GM19395 (cell line): ENCODE data around the gene YIF1A.
"Not testable (repeated sequence)": the region's sequence is repeated elsewhere in the genome, so short reads cannot be mapped to it uniquely, and the experiment has no call there.

Experiments
- ATAC-seq: cut with Tn5 transposase; IDR thresholded peaks from one replicate; pipeline ENCODE4 v1.9.1; 2021; ENCODE audit warnings: mild to moderate bottlenecking, moderate library complexity; ENCODE audit not compliant: unreplicated experiment

YIF1A gene

GRCh38 chr11:66326261-66327111 lies 37.5 kb upstream of the YIF1A start:
- no peak for ATAC-seq

- ATAC-seq = no peak
These were observed 36.3 kb upstream of the YIF1A start for GRCh38 chr11:66325263-66325671.

GRCh38 chr11:66324664-66325063 lies 35.7 kb upstream of the YIF1A start:
- ATAC-seq = no peak

- no peak for ATAC-seq
These were observed 34.7 kb upstream of the YIF1A start for GRCh38 chr11:66323684-66324083.

- no peak for ATAC-seq
These were observed 33.9 kb upstream of the YIF1A start for GRCh38 chr11:66322732-66323427.

GRCh38 chr11:66321606-66322005 lies 32.7 kb upstream of the YIF1A start:
- ATAC-seq = no peak

- not testable (repeated sequence) for ATAC-seq
These were observed 31.8 kb upstream of the YIF1A start for GRCh38 chr11:66320748-66321147.

GRCh38 chr11:66320289-66320688 lies 31.3 kb upstream of the YIF1A start:
- ATAC-seq = not testable (repeated sequence)

GRCh38 chr11:66318600-66318970 lies 29.6 kb upstream of the YIF1A start:
- ATAC-seq = no peak

GRCh38 chr11:66317723-66318599 lies 29.0 kb upstream of the YIF1A start:
- no peak for ATAC-seq

- no peak for ATAC-seq
These were observed 28.4 kb upstream of the YIF1A start for GRCh38 chr11:66317322-66317722.

GRCh38 chr11:66316849-66317251 lies 27.9 kb upstream of the YIF1A start, which contains the start of gene CD248:
TSS of gene CD248 (minus strand) at chr11:66317044. CDS start at chr11:66317027, 17 bp downstream.
- ATAC-seq = no peak

GRCh38 chr11:66315921-66316811 lies 27.2 kb upstream of the YIF1A start:
- no peak for ATAC-seq

- ATAC-seq = no peak
These were observed 26.5 kb upstream of the YIF1A start for GRCh38 chr11:66315498-66315885.

- ATAC-seq = no peak
These were observed 25.9 kb upstream of the YIF1A start for GRCh38 chr11:66314561-66315497.

GRCh38 chr11:66314186-66314501 lies 25.2 kb upstream of the YIF1A start:
- ATAC-seq = no peak

GRCh38 chr11:66313321-66314185 lies 24.6 kb upstream of the YIF1A start:
- ATAC-seq = no peak

GRCh38 chr11:66312549-66313320 lies 23.8 kb upstream of the YIF1A start:
- ATAC-seq = peak; percentile 45
